ENCODE results near the gene ASB7.

The ASB7 gene

DNA sequence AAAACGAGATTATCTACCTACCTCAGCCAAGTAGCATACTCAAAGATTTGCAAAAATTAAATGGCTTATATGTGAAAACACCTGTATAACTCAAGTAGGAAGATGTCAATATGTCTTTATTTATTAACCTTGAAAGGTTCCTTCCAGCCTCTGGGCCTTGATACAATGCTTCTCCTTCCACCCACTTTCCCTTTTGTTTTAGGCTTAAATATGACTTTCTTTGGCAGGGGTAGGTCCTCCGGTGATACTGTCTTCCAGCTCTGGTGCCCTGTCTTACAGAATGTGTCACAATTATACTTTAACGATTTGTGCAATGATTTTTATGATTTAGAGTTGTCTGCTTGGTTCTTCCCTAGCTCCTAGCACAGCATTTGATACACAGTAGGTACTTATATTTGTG is 4.5 kb upstream of the ASB7 start:
- no peak for DNase-seq (ENCODE audit: low read depth)

GRCh38 chr15:100598655-100599054 is 3.7 kb upstream of the ASB7 start:
- no peak for DNase-seq (ENCODE audit: low read depth)

- DNase-seq (ENCODE audit: low read depth) = peak; percentile 51
Observed at GRCh38 chr15:100601163-100601562, 1.2 kb upstream of the ASB7 start.

GRCh38 chr15:100601617-100602063 is 749 bp upstream of the ASB7 start:
- DNase-seq (ENCODE audit: low read depth) = no peak

DNA sequence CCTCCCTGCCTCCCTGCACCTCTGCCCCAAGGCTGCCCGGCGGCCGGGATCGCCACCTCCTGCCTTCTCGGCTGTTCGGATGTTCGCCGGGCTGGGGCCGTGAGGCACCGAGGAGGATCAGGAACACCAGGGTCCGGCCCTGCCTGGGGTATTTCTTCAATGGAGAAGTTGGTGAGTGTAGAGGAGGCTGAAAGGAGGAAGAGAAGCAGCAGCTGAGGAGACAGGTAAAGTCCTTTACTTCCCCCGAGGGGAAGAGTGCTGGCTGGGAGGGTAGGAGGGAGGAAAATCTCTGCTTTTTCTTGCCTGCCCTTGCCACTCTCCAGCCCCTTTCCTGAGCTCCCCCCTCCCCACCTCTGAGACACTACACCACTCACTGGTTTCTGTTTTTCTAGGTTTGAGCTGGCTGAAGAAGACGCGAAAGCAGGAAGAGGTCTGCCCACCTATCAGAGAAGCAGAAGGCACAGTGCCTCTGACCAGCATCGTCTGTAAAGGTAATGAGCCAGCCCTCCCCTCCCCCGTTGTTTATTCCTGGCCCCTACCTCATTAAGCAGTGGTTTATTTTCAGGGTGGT is 519 bp downstream of the ASB7 start:
- peak; percentile 59 for DNase-seq (ENCODE audit: low read depth)

DNA sequence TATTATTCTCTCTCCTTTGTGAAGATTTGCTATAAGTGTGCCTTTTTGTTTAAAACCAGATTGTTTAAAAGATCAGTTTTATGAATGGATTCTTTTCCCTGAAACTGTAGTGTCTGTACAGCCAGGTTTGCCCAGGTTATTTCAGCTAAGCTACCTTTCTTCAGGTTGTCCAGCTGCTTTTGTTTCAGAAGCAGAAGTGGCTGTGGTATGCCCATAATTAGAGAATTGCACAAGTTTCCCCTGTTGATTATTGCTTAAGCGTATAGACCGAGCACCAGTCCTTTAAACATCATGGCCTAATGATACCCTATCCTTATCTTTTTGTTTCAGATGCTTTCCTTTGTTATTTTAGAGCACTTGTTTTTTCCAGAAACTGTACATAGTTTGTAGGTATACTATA is 10.2 kb downstream of the ASB7 start:
- DNase-seq (ENCODE audit: low read depth) = no peak

DNA sequence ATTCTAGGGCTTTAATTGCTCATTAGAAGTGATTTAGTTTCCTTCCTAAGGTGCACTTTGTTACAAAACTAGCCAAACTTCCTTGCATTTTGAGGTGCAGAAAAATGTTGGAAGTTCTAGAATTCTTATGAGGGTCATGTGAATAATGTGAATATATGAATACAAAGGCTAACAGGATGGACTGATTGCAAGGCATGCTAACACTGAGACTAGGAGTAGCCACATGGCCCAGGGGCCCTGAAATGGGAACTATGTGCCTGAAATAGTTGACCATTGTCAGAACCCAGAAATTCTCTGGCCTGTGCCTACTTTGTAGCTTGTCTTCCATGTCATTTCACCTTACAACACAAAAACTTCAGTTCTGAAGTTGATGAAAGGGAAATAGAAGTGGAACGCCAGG is 10.8 kb downstream of the ASB7 start:
- DNase-seq (ENCODE audit: low read depth) = no peak

- no peak for DNase-seq (ENCODE audit: low read depth)
Observed at GRCh38 chr15:100614336-100614735, 11.9 kb downstream of the ASB7 start.

- no peak for DNase-seq (ENCODE audit: low read depth)
Observed at GRCh38 chr15:100614918-100615317, 12.5 kb downstream of the ASB7 start.

DNA sequence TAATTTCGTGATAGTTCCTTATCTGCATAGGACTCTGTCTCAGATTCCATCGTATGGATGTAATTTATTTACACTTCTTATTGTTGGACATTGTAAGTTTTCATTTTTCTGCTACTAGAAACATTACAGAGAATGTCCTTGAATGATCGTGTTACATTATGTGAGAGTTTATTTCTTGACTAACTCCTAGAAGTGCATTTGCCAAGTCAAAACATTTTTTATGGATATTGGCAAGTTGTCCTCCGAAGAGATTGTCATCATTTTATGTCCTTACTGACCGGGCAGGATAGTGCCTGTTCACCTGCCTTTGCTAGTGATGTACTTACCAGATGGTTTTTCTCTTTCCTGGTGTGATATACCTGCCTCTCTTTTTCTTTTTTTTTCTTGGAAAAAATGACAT is 13.4 kb downstream of the ASB7 start:
- no peak for DNase-seq (ENCODE audit: low read depth)

- no peak for DNase-seq (ENCODE audit: low read depth)
Observed at GRCh38 chr15:100616700-100617099, 14.3 kb downstream of the ASB7 start.

GRCh38 chr15:100623301-100623700 is 20.9 kb downstream of the ASB7 start:
- peak; percentile 57 for DNase-seq (ENCODE audit: low read depth)

GRCh38 chr15:100627789-100628395 is 25.5 kb downstream of the ASB7 start:
- DNase-seq (ENCODE audit: low read depth) = peak; percentile 69

- no peak for DNase-seq (ENCODE audit: low read depth)
Observed at GRCh38 chr15:100628746-100629145, 26.4 kb downstream of the ASB7 start.

DNA sequence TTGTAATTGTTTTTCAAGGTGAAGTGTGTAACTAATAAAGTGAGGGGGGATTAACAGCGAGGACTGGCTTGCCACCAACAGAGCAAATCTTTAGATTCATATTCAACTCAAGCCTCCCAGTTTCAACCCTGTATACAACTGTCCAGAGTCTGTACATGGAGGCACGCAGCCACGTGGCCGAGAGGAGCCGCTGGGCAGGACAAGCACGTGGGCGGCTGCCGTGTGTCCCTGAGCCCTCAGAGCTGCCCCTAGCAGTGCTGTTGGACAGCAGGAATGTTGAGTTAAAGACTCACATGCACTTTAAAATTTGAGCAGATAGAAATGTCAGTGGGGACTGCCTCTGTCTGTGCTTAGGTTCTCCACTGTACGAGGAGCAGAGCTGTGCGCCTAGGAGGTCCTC is 29.4 kb downstream of the ASB7 start:
- no peak for DNase-seq (ENCODE audit: low read depth)

DNA sequence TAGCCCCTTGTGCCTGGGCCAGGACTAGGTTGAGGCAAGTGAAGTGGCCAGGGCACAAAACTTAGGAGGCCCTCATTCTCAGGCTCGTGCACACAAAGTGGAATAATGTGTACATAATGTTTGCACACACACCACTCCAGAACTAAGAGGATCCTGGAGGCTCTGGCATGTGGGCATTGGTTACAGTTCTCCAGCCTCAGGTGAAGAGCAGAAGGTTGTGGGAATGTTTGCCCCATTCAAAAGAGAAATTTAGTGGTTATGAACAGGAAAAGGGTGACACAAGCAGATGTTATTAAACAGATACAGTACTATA is 31.3 kb downstream of the ASB7 start:
- no peak for DNase-seq (ENCODE audit: low read depth)

GRCh38 chr15:100635406-100636071 is 33.1 kb downstream of the ASB7 start:
- DNase-seq (ENCODE audit: low read depth) = no peak

- DNase-seq (ENCODE audit: low read depth) = no peak
Observed at GRCh38 chr15:100638177-100638730, 35.9 kb downstream of the ASB7 start.

- no peak for DNase-seq (ENCODE audit: low read depth)
Observed at GRCh38 chr15:100642213-100642949, 40.0 kb downstream of the ASB7 start.

GRCh38 chr15:100642950-100643338 is 40.6 kb downstream of the ASB7 start:
- DNase-seq (ENCODE audit: low read depth) = no peak

DNA sequence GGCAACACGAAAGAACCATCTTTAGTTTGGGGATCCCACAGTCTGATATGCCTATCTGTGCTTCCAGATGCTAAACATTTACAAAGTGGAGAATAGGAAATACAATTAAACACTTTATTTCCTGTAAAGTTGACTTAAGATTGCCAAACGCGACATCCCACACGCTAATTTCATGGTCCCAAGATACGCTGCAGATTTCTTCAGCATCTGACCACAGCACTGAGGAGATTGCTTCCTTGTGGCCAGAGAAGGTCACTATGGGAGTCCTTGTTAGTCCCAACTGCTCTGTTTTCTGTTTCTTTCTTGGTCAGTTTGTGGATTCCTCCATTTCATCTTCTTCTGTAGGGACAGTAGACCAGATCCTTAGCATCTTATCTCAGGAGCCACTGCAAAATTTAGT is 43.3 kb downstream of the ASB7 start:
- DNase-seq (ENCODE audit: low read depth) = no peak

- DNase-seq (ENCODE audit: low read depth) = no peak
Observed at GRCh38 chr15:100648951-100649350, 46.6 kb downstream of the ASB7 start.

- no peak for DNase-seq (ENCODE audit: low read depth)
Observed at GRCh38 chr15:100650685-100651084, 48.3 kb downstream of the ASB7 start.

All from ELR (cell line).